Right kidney (tissue), 9 donors: ENCODE data around the gene ZNF142.
"Not testable (repeated sequence)": the region's sequence is repeated elsewhere in the genome, so short reads cannot be mapped to it uniquely, and the experiment has no call there.

Source experiments
- DNase-seq: peaks from one replicate; pipeline ENCODE4 v3.0.0-alpha.2; 2016
- long read RNA-seq, 8 donors: transcript quantifications; one replicate each; lab custom pipeline, GENCODE V29; 2026

Gene ZNF142, protein sequence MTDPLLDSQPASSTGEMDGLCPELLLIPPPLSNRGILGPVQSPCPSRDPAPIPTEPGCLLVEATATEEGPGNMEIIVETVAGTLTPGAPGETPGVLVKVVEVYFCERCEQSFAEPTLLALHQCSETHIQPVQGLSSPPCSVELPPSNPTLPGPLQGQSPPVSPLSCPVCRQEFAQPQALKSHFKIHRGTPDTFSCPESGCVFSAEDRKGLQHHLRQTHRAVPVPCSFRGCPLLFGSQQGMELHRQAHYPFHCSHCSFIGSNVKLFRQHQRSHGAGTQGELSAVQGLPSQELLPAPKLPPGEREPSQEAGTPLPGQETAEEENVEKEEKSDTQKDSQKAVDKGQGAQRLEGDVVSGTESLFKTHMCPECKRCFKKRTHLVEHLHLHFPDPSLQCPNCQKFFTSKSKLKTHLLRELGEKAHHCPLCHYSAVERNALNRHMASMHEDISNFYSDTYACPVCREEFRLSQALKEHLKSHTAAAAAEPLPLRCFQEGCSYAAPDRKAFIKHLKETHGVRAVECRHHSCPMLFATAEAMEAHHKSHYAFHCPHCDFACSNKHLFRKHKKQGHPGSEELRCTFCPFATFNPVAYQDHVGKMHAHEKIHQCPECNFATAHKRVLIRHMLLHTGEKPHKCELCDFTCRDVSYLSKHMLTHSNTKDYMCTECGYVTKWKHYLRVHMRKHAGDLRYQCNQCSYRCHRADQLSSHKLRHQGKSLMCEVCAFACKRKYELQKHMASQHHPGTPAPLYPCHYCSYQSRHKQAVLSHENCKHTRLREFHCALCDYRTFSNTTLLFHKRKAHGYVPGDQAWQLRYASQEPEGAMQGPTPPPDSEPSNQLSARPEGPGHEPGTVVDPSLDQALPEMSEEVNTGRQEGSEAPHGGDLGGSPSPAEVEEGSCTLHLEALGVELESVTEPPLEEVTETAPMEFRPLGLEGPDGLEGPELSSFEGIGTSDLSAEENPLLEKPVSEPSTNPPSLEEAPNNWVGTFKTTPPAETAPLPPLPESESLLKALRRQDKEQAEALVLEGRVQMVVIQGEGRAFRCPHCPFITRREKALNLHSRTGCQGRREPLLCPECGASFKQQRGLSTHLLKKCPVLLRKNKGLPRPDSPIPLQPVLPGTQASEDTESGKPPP (N-terminal part only)
- long read RNA-seq, donor 1 = 0 reads
- long read RNA-seq, donor 2 = 0 reads
- long read RNA-seq, donor 3 = 0 reads
- long read RNA-seq, donor 4, partial matches to known transcripts = 0 of 2 reads
- long read RNA-seq, donor 4, other reads (novel, unspliced or antisense) = 0 of 2 reads
- long read RNA-seq, donor 5 = 0 reads
- long read RNA-seq, donor 6, partial matches to known transcripts = 5 of 5 reads
- long read RNA-seq, donor 6, other reads (novel, unspliced or antisense) = 0 of 5 reads
- long read RNA-seq, donor 7, partial matches to known transcripts = 49 of 49 reads
- long read RNA-seq, donor 7, other reads (novel, unspliced or antisense) = 0 of 49 reads
- long read RNA-seq, donor 8 = 0 reads

GRCh38 chr2:218659258-218659987 lies at the start of gene ZNF142, which contains the start of gene BCS1L:
TSS of gene ZNF142 (minus strand) at chr2:218659623. CDS start at chr2:218656429, 3,194 bp downstream.
TSS of gene BCS1L (plus strand) at chr2:218659683. CDS start at chr2:218660988, 1,305 bp downstream.
- peak; percentile 88 for DNase-seq

- no peak for DNase-seq
Observed at GRCh38 chr2:218708086-218708485, 48.7 kb upstream of the ZNF142 start.

DNA sequence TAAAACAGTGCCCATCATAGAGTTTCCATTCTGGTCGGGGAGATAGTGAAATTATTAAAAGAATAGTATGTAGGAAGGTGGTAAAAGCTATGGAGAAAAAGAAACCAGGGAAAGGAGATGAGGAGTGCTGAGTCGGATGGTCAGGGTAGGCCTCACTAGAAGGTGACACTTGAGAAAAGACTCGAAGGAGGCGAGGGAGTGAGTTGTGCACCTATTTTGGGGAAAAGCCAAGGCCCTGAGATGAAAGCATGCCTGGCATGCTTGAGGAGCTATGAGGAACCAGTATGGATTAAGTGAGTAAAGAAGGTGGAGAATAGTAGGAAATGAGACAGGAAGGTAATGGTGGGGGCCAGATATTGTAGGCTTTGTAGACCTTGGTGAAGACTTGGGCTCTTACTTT lies 43.9 kb upstream of the ZNF142 start:
- DNase-seq = no peak

- DNase-seq = no peak
Observed at GRCh38 chr2:218701806-218702205, 42.4 kb upstream of the ZNF142 start.

GRCh38 chr2:218698885-218699284 lies 39.5 kb upstream of the ZNF142 start:
- no peak for DNase-seq

GRCh38 chr2:218694405-218695145 lies 35.2 kb upstream of the ZNF142 start:
- no peak for DNase-seq

DNA sequence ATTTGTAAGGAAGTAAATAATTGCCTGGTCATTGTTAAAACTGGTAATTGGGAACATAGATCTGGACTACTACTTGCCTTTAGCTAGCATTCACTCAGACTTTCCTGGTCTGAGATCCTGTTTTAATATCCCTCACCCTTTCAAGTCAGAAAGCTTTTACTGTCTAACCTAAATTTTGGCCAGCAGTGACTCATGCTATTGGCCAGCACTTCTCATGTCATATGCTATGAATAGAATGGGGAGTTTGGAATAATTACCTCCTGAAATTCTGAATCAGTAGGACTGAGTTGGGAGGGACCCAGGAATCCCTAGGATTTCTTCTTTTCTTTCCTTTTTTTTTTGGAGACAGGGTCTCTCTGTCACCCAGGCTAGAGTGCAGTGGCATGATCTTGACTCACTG lies 31.8 kb upstream of the ZNF142 start:
- no peak for DNase-seq

GRCh38 chr2:218687400-218688060 lies 28.1 kb upstream of the ZNF142 start:
- DNase-seq = not testable (repeated sequence)

- no peak for DNase-seq
Observed at GRCh38 chr2:218680061-218680460, 20.6 kb upstream of the ZNF142 start.

- DNase-seq = no peak
Observed at GRCh38 chr2:218679119-218679518, 19.7 kb upstream of the ZNF142 start.

GRCh38 chr2:218671654-218672566 lies 12.5 kb upstream of the ZNF142 start, which contains the start of the genes RNF25 and STK36:
TSS of gene RNF25 (minus strand) at chr2:218672002. CDS start at chr2:218671970, 32 bp downstream.
TSS of gene STK36 (plus strand) at chr2:218672086. CDS start at chr2:218672830, 744 bp downstream.
- peak; percentile 80 for DNase-seq

GRCh38 chr2:218671097-218671653 lies 11.8 kb upstream of the ZNF142 start:
- no peak for DNase-seq

DNA sequence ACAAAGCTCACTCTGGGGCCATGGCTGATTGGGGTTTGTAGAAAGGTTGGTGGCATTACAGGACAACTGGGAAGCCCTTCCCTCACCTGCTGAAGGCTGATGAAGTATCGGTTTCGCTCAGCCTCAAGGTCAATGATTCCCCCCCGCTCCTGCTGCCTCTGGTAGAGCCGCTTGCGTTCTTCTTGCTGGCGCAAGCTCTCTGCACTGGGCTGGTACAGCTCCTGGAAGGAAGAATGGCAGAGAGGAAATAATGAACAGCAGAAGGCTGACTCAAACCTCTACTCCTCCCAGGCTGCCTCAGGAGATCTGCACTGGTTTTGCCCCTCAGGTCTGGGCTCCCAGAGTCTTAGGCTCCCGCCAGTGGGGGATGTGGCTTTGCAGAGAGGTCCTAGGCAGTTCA lies 5.2 kb upstream of the ZNF142 start:
- DNase-seq = no peak

DNA sequence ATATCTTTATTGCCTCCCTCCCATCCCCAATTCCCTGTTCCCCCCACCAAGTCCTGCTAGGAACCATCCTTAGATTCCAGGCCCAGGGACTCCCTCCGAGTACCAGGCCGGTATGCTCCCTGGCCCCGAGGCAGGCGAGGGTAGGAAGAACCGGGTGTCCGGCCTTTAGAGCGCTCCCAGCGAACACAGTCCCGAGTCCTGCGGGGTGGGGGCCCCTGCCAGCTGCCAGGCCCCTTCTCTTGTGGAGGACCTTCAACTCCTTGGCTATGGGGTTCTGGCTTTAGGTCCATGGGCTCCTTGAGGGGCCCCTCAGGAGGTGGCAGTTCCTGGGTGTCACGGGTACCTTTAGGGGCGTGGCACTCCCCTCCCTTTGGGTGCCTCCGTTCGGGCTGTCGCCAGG lies 4.5 kb upstream of the ZNF142 start:
- no peak for DNase-seq

- no peak for DNase-seq
Observed at GRCh38 chr2:218662827-218663226, 3.4 kb upstream of the ZNF142 start.

DNA sequence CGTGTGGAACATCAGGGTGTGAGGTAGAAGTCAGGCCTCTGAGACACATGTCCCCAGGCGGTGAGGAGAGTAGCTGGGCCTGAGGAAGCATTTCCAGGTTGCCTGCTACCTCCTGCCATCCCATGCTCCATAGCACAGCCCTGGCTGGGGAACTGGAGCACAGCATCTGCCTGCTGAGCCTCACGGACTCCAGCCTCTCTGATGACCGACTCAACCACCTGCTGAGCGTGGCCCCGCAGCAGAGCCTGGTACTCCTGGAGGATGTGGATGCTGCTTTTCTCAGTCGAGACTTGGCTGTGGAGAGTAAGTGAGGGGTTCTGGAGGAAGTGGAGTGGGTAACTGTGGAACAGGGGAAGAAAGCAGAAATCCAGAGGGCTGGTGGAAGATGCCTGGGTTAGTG lies 3.0 kb upstream of the ZNF142 start:
- DNase-seq = no peak

DNA sequence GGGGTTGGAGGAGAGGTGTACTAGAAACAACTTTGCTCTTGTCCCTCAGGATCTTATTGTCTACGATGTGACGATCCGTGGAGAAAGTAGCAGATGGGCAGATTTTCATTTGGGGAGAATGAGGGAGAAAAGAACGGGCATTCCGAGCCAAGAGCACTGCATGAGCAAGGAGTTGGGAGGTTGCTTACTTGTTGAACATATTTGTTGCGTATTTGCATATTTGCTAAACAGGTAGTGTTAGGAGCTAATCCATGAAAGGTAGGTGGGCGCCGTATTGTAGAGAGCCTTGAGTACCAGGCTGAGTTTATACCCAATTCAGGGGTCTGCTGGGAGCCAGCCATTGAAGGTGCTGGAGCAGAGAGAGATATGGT lies 550 bp upstream of the ZNF142 start:
- DNase-seq = no peak

- DNase-seq = no peak
Observed at GRCh38 chr2:218658671-218659257, 659 bp downstream of the ZNF142 start.
